OCI-LY7 (cell line): ENCODE measurements around the gene MAP3K14. TPM values are rescaled to one million over a fixed set of nuclear protein-coding genes. Genes with fewer than 3 reads are reported as not detected.

Experiments used
- BruUV-seq: library from RNA; stranded (reverse); fragments of 400-500 nt; replicated peaks from 2 replicates; lab custom pipeline; 2021; lab: Mats Ljungman, UMichigan
- CTCF ChIA-PET: fragments of 300-600 bp; sonication (Branson Sonifier 250); formaldehyde crosslinking; loops from one replicate; lab custom pipeline; 2022; ENCODE audit warnings: antibody characterized with exemption; ENCODE audit not compliant: unreplicated experiment; lab: Charles Lee
- POLR2A ChIA-PET: fragments of 300-600 bp; sonication (Branson Sonifier 250); formaldehyde crosslinking; loops from one replicate; lab custom pipeline; 2022; ENCODE audit warnings: antibody characterized with exemption; lab: Charles Lee
- DNase-seq: peaks from one replicate; pipeline ENCODE4 v3.0.0-alpha.2; 2015; ENCODE audit warnings: low spot score
- H2AFZ ChIP-seq: fragments of 200-600 bp; sonication (generic), shearing (Covaris generic); 2 replicates; pipeline ENCODE4 v1.6.1; 2014; ENCODE audit warnings: mild to moderate bottlenecking, antibody characterized with exemption, low read length, moderate library complexity
- H3K27ac ChIP-seq: fragments of 200-600 bp; sonication (generic); 2 replicates; pipeline ENCODE4 v1.5.1; 2014; ENCODE audit warnings: mixed run types, low read depth, mild to moderate bottlenecking, moderate library complexity, low read length, inconsistent platforms; ENCODE audit not compliant: poor library complexity, severe bottlenecking
- H3K36me3 ChIP-seq: fragments of 200-600 bp; sonication (generic); 2 replicates; pipeline ENCODE4 v1.6.1; 2014; ENCODE audit warnings: mild to moderate bottlenecking, antibody characterized with exemption, low read length, moderate library complexity, mixed read lengths; ENCODE audit not compliant: insufficient read depth
- H3K4me1 ChIP-seq: fragments of 200-600 bp; sonication (generic); 2 replicates; pipeline ENCODE4 v1.5.1; 2014; ENCODE audit warnings: mild to moderate bottlenecking, low read length; ENCODE audit not compliant: insufficient read depth, poor library complexity, severe bottlenecking
- H3K4me2 ChIP-seq: fragments of 200-600 bp; sonication (generic); 2 replicates; pipeline ENCODE4 v1.6.1; 2014; ENCODE audit warnings: mild to moderate bottlenecking, low read length
- H3K4me3 ChIP-seq: fragments of 200-600 bp; sonication (generic); 2 replicates; pipeline ENCODE4 v1.5.1; 2014; ENCODE audit warnings: mild to moderate bottlenecking, low read depth, low read length; ENCODE audit not compliant: poor library complexity, severe bottlenecking
- H3K79me2 ChIP-seq: fragments of 200-600 bp; sonication (generic); 2 replicates; pipeline ENCODE4 v1.6.1; 2016; ENCODE audit warnings: low read depth, mild to moderate bottlenecking, low read length, moderate library complexity, mixed read lengths; ENCODE audit not compliant: insufficient read depth
- H3K9me2 ChIP-seq: fragments of 200-600 bp; sonication (generic); 2 replicates; pipeline ENCODE4 v1.6.1; 2016; ENCODE audit warnings: mild to moderate bottlenecking, low read length, mixed read lengths; ENCODE audit not compliant: insufficient read depth
- H3K9me3 ChIP-seq: fragments of 200-600 bp; sonication (generic); 2 replicates; pipeline ENCODE4 v1.6.1; 2014; ENCODE audit warnings: mild to moderate bottlenecking, mixed run types, low read length, mixed read lengths
- H4K20me1 ChIP-seq: fragments of 200-600 bp; sonication (generic); 2 replicates; pipeline ENCODE4 v1.6.1; 2014; ENCODE audit warnings: mild to moderate bottlenecking, antibody characterized with exemption, low read length, moderate library complexity, mixed read lengths; ENCODE audit not compliant: insufficient read depth
- CTCF ChIP-seq: fragments of 200-600 bp; sonication (generic); conservative IDR thresholded peaks from 2 replicates; pipeline ENCODE4 v1.5.1; 2014; ENCODE audit warnings: mild to moderate bottlenecking, antibody characterized with exemption, low read length, moderate library complexity, mixed read lengths
- EZH2phosphoT487 ChIP-seq: fragments of 200-600 bp; sonication (generic); IDR thresholded peaks from 2 replicates; pipeline ENCODE4 v1.6.1; 2018; ENCODE audit warnings: low read depth, borderline replicate concordance, mild to moderate bottlenecking, mixed run types, antibody characterized with exemption, low read length, moderate library complexity, mixed read lengths
- intact Hi-C: fragments of 100-400 bp; cut with micrococcal nuclease; formaldehyde crosslinking; loops from one replicate; pipeline ENCODE4 v1.10.0; 2022; ENCODE audit not compliant: unreplicated experiment
- total RNA-seq, 2 experiments: library from RNA; depleted of rRNA in 1 of 2; stranded (reverse); fragments of >200 nt in 1 of 2; shearing (Covaris generic) in 1 of 2; gene quantifications; 2 replicates each; pipeline ENCODE4 v1.2.3, GENCODE V29; 2014 to 2022

Gene MAP3K14
- total RNA-seq, 2 experiments from 2014 or later = 12.3 to 21.2 TPM

- no peak overlapping the region for H2AFZ ChIP-seq
- H3K9me3 ChIP-seq = no peaks in the 10 kb centered on the region
- no peak overlapping the region for H3K27ac ChIP-seq
- H3K36me3 ChIP-seq = peaks cover 68% of the 10 kb centered on the region; the same call in 1 of the 2 replicates
- H4K20me1 ChIP-seq = peaks cover 10% of the 10 kb centered on the region; the same call in 1 of the 2 replicates
- peaks cover 43% of the 10 kb centered on the region for H3K79me2 ChIP-seq
- no peak overlapping the region for H3K4me2 ChIP-seq
- TF ChIP-seq EZH2phosphoT487 (no peak), CTCF (no peak)
- no TSS peak for BruUV-seq
- ChIA-PET CTCF (no interaction called here), POLR2A (no interaction called here)
- H3K4me3 ChIP-seq = no peak overlapping the region
- DNase-seq = no peak
- intact Hi-C loops = no loop called here
- H3K9me2 ChIP-seq = no peaks in the 10 kb centered on the region
- peaks cover 42% of the 10 kb centered on the region for H3K4me1 ChIP-seq
These were observed 23.2 kb downstream of the MAP3K14 start for GRCh38 chr17:45293413-45294211.

- Histone ChIP-seq H3K4me2 (no peak overlapping the region), H4K20me1 (peaks cover 10% of the 10 kb centered on the region; the same call in 1 of the 2 replicates), H3K9me2 (no peaks in the 10 kb centered on the region), H2AFZ (no peak overlapping the region), H3K79me2 (peaks cover 35% of the 10 kb centered on the region), H3K27ac (no peak overlapping the region), H3K4me3 (no peak overlapping the region), H3K9me3 (no peaks in the 10 kb centered on the region), H3K36me3 (peaks cover 67% of the 10 kb centered on the region; the same call in 1 of the 2 replicates), H3K4me1 (peaks cover 36% of the 10 kb centered on the region)
- CTCF ChIA-PET = no interaction called here
- no peak for DNase-seq
- TF ChIP-seq EZH2phosphoT487 = no peak
- TF ChIP-seq CTCF = no peak
- BruUV-seq = no TSS peak
- POLR2A ChIA-PET = no interaction called here
- intact Hi-C loops = no loop called here
These were observed 24.0 kb downstream of the MAP3K14 start for GRCh38 chr17:45292696-45293412.
